Neural progenitor cell (in vitro differentiated cells): ENCODE data around the gene GALNTL6. TPM values are rescaled to one million over a fixed set of nuclear protein-coding genes. Genes with fewer than 3 reads are reported as not detected.

Source experiments
- DNase-seq: peaks from one replicate; pipeline ENCODE4 v3.0.0-alpha.2; 2016; ENCODE audit warnings: low spot score
- H2AFZ ChIP-seq: fragments of 200-600 bp; sonication (generic); replicated peaks from 2 replicates; pipeline ENCODE4 v1.6.1; 2016; ENCODE audit warnings: antibody characterized with exemption
- H3F3A ChIP-seq: fragments of 200-600 bp; sonication (generic); 2 replicates; pipeline ENCODE4 v1.6.1; 2016; ENCODE audit warnings: antibody characterized with exemption, low read depth
- H3K27ac ChIP-seq: fragments of 200-600 bp; sonication (generic); 2 replicates; pipeline ENCODE4 v1.5.1; 2016; ENCODE audit warnings: mild to moderate bottlenecking
- H3K27me3 ChIP-seq: fragments of 200-600 bp; sonication (generic); 2 replicates; pipeline ENCODE4 v1.6.1; 2016; ENCODE audit warnings: mild to moderate bottlenecking, moderate library complexity
- H3K36me3 ChIP-seq: fragments of 200-600 bp; sonication (generic); 2 replicates; pipeline ENCODE4 v1.5.1; 2016
- H3K4me1 ChIP-seq: fragments of 200-600 bp; sonication (generic); 2 replicates; pipeline ENCODE4 v1.6.1; 2016; ENCODE audit warnings: mixed run types
- H3K4me2 ChIP-seq: fragments of 200-600 bp; sonication (generic); 2 replicates; pipeline ENCODE4 v1.6.1; 2016
- H3K4me3 ChIP-seq: fragments of 200-600 bp; sonication (generic); 2 replicates; pipeline ENCODE4 v1.5.1; 2016
- H3K79me2 ChIP-seq: fragments of 200-600 bp; sonication (generic); 2 replicates; pipeline ENCODE4 v1.6.1; 2016; ENCODE audit warnings: low read depth
- H3K9ac ChIP-seq: fragments of 200-600 bp; sonication (generic); 2 replicates; pipeline ENCODE4 v1.6.1; 2016
- H3K9me3 ChIP-seq: fragments of 200-600 bp; sonication (generic); 2 replicates; pipeline ENCODE4 v1.5.1; 2016; ENCODE audit warnings: low read depth
- H4K20me1 ChIP-seq: fragments of 200-600 bp; sonication (generic); 2 replicates; pipeline ENCODE4 v1.6.1; 2016; ENCODE audit warnings: low read depth
- H3K27ac Mint-ChIP-seq: 3 replicates; pipeline ENCODE4 v1.8.0; 2021; ENCODE audit warnings: mixed read lengths
- H3K27me3 Mint-ChIP-seq: 2 replicates; pipeline ENCODE4 v1.8.0; 2022; ENCODE audit warnings: low read depth, mild to moderate bottlenecking, inconsistent platforms, moderate library complexity, mixed read lengths; ENCODE audit not compliant: insufficient read depth
- H3K36me3 Mint-ChIP-seq: 3 replicates; pipeline ENCODE4 v1.8.0; 2021; ENCODE audit warnings: mixed read lengths
- H3K4me1 Mint-ChIP-seq: 3 replicates; pipeline ENCODE4 v1.8.0; 2021; ENCODE audit warnings: mixed read lengths
- H3K4me3 Mint-ChIP-seq: 3 replicates; pipeline ENCODE4 v1.8.0; 2021; ENCODE audit warnings: mild to moderate bottlenecking, moderate library complexity, mixed read lengths
- H3K9me3 Mint-ChIP-seq: 3 replicates; pipeline ENCODE4 v1.8.0; 2020; ENCODE audit warnings: mixed read lengths
- EZH2 ChIP-seq: fragments of 200-600 bp; sonication (generic); IDR thresholded peaks from 2 replicates; pipeline ENCODE4 v1.6.1; 2017; ENCODE audit warnings: antibody characterized with exemption, mild to moderate bottlenecking, moderate library complexity
- EZH2phosphoT487 ChIP-seq: fragments of 200-600 bp; sonication (generic); IDR thresholded peaks from 2 replicates; pipeline ENCODE4 v1.6.1; 2017; ENCODE audit warnings: antibody characterized with exemption
- total RNA-seq: library from RNA; depleted of rRNA; stranded (reverse); fragments of >200 nt; gene quantifications from 2 replicates; pipeline ENCODE4 v1.2.3, GENCODE V29; 2015; ENCODE audit warnings: low replicate concordance
- TF ChIP-seq, protein P1 (sequence below): fragments of 200-600 bp; sonication (generic); IDR thresholded peaks from 2 replicates; pipeline ENCODE4 v1.5.1; 2017; ENCODE audit warnings: antibody characterized with exemption, mild to moderate bottlenecking

The GALNTL6 gene
- total RNA-seq, 1 donor from 2014 or later, result 0.15 TPM

- Histone ChIP-seq H3K27ac (no peak overlapping the region), H2AFZ (no peak overlapping the region), H3K9me3 (no peaks in the 10 kb centered on the region), H3K4me3 (no peak overlapping the region), H3K27me3 (no peaks in the 10 kb centered on the region), H3K36me3 (no peaks in the 10 kb centered on the region), H3F3A (peaks cover 6% of the 10 kb centered on the region), H3K4me1 (peaks cover 7% of the 10 kb centered on the region), H3K4me2 (no peak overlapping the region), H3K79me2 (no peaks in the 10 kb centered on the region), H3K9ac (no peak overlapping the region), H4K20me1 (no peaks in the 10 kb centered on the region)
- no peaks in the 10 kb centered on the region for H3K9me3 Mint-ChIP-seq
- H3K27me3 Mint-ChIP-seq, result peaks cover 2% of the 10 kb centered on the region
- no peak for TF ChIP-seq EZH2
- no peak for TF ChIP-seq EZH2phosphoT487
- TF ChIP-seq, protein P1, sequence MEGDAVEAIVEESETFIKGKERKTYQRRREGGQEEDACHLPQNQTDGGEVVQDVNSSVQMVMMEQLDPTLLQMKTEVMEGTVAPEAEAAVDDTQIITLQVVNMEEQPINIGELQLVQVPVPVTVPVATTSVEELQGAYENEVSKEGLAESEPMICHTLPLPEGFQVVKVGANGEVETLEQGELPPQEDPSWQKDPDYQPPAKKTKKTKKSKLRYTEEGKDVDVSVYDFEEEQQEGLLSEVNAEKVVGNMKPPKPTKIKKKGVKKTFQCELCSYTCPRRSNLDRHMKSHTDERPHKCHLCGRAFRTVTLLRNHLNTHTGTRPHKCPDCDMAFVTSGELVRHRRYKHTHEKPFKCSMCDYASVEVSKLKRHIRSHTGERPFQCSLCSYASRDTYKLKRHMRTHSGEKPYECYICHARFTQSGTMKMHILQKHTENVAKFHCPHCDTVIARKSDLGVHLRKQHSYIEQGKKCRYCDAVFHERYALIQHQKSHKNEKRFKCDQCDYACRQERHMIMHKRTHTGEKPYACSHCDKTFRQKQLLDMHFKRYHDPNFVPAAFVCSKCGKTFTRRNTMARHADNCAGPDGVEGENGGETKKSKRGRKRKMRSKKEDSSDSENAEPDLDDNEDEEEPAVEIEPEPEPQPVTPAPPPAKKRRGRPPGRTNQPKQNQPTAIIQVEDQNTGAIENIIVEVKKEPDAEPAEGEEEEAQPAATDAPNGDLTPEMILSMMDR, result no peak
- no peaks in the 10 kb centered on the region for H3K36me3 Mint-ChIP-seq
- no peak overlapping the region for H3K4me3 Mint-ChIP-seq
- H3K27ac Mint-ChIP-seq, result no peak overlapping the region
- DNase-seq, result no peak
- peaks cover 14% of the 10 kb centered on the region for H3K4me1 Mint-ChIP-seq
These were observed 1196.1 kb downstream of the GALNTL6 start for GRCh38 chr4:173009129-173009823.

- Mint-ChIP-seq H3K4me3 (no peak overlapping the region), H3K27me3 (peaks cover 4% of the 10 kb centered on the region), H3K9me3 (peaks cover 4% of the 10 kb centered on the region), H3K36me3 (no peaks in the 10 kb centered on the region), H3K4me1 (peaks cover 18% of the 10 kb centered on the region), H3K27ac (no peak overlapping the region)
- Histone ChIP-seq H2AFZ (no peak overlapping the region), H3K4me2 (no peak overlapping the region), H3F3A (peaks cover 17% of the 10 kb centered on the region), H3K36me3 (no peaks in the 10 kb centered on the region), H4K20me1 (no peaks in the 10 kb centered on the region), H3K9me3 (no peaks in the 10 kb centered on the region), H3K79me2 (no peaks in the 10 kb centered on the region), H3K4me3 (no peak overlapping the region), H3K4me1 (peaks cover 12% of the 10 kb centered on the region), H3K27ac (no peak overlapping the region), H3K27me3 (no peaks in the 10 kb centered on the region), H3K9ac (no peak overlapping the region)
- TF ChIP-seq EZH2phosphoT487 (no peak), EZH2 (no peak)
- TF ChIP-seq, protein P1, result no peak
- DNase-seq, result no peak
These were observed 1199.4 kb downstream of the GALNTL6 start for GRCh38 chr4:173012608-173013007.

DNA sequence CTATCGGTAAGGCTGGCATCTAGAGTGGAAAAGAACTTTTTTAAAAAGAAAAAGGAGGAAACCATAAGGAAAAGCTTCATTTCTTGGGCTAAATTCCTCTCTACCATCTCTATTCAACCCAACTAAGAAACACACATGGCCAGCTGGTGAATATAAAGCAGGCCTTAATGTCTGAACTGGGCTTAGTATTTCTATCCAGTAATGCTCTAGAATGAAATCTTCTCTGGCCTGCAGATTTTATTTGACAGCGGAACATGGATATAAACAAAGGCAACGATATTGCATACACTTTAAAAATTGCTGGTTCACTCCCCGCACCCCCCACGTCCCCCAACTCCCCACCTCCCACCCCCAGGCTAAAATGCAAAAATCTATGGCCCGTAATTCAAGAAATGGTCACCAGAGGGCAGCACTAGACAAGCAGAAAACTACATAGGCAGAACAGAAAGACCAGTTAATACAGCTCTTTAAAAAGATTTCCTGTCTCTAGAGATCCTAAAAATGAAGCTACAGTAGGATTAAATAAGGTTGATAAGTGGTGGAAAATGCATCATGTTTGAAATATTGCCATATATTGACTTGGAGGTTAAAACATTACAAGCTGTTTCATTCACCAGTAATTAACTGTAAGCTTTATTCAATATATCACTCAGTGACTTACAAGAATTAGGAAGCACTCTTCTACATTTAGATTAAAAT, 1200.2 kb downstream of the GALNTL6 start:
- no peaks in the 10 kb centered on the region for H3K36me3 Mint-ChIP-seq
- no peak overlapping the region for H3K9ac ChIP-seq
- peaks cover 12% of the 10 kb centered on the region for H3K4me1 ChIP-seq
- no peak overlapping the region for H3K27ac Mint-ChIP-seq
- H3K27me3 ChIP-seq, result no peaks in the 10 kb centered on the region
- H3K9me3 Mint-ChIP-seq, result peaks cover 4% of the 10 kb centered on the region
- H3K27me3 Mint-ChIP-seq, result peaks cover 3% of the 10 kb centered on the region
- DNase-seq, result peak; percentile 54
- no peak overlapping the region for H3K4me3 Mint-ChIP-seq
- H2AFZ ChIP-seq, result peak overlapping the region; percentile 43
- H3K4me2 ChIP-seq, result no peak overlapping the region
- no peaks in the 10 kb centered on the region for H4K20me1 ChIP-seq
- H3K27ac ChIP-seq, result no peak overlapping the region
- H3K4me3 ChIP-seq, result no peak overlapping the region
- peaks cover 18% of the 10 kb centered on the region for H3K4me1 Mint-ChIP-seq
- peaks cover 17% of the 10 kb centered on the region for H3F3A ChIP-seq
- no peaks in the 10 kb centered on the region for H3K79me2 ChIP-seq
- H3K9me3 ChIP-seq, result no peaks in the 10 kb centered on the region
- TF ChIP-seq, protein P1, result peak; percentile 85
- no peak for TF ChIP-seq EZH2phosphoT487
- no peaks in the 10 kb centered on the region for H3K36me3 ChIP-seq
